ENCODE results near the gene ESCO1. TPM values are rescaled to one million over a fixed set of nuclear protein-coding genes. Genes with fewer than 3 reads are reported as not detected.
"Not testable (repeated sequence)": the region's sequence is repeated elsewhere in the genome, so short reads cannot be mapped to it uniquely, and the experiment has no call there.

Gene ESCO1
- 42.6 TPM for total RNA-seq

DNA sequence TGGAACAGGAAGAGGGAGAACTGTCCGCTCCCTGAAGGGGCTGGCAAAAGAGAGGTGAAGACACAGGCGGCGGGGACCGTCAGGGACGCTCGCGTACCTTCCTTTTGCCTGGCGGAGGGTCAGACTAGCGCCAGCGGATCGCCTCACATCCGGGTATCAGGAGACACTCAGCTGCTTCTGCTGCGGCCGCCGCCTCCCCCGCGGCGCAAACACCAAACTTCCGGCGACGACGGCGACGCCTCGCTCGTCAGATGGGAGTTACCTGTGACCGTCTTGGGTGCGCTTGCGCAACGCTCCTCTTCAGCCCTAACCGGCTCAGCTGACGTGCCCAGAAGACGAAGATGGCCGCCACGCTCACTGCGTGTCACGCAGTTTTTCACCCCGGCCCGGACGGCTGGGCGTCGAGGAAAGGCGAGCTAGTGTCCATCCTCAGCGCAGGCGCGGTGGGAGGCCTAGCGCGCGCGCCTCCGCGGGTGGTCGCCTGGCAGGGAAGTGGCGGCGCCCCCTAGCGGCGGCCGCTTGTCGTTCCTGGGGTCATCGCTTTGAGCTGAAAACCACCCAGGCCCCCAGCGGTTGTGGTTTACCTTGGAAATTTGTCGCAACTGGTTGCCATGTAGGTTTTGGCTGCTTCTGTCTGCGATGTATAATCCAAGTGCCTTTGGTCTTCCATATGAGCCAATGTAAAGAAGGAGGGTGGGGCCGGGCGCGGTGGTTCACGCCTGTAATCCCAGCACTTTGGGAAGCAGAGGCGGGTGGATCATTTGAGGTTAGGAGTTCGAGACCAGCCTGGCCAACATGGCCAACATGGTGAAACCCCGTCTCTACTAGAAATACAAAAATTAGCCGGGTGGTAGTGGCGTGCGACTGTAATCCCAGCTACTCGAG, at the start of gene ESCO1:
ESCO1 (minus strand) TSS at position 179 of the 885 bp plus-strand sequence. CDS start 25,861 bp downstream, outside the sequence.
- peak; percentile 86 for DNase-seq

- not testable (repeated sequence) for DNase-seq
Measured at GRCh38 chr18:21640375-21640774, 39.9 kb upstream of the ESCO1 start.

DNA sequence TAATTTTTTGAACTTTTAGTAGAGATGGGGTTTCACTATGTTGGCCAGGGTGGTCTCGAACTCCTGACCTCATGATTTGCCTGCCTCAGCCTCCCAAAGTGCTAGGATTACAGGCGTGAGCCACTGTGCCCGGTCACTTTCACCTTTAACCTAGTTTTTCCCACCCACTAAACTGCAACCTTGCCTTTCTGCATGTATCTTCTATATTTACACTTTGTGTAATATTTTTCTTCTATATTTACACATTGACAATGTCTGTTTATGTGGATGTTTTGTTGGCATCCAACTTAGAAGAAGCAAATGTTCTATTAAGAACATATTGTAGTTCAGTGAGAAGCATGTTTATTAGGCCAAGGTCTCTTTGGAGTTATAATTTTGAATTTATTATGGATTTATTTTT, 38.3 kb upstream of the ESCO1 start:
- no peak for DNase-seq

- no peak for DNase-seq
Measured at GRCh38 chr18:21636769-21637168, 36.3 kb upstream of the ESCO1 start.

GRCh38 chr18:21634588-21635199, 34.2 kb upstream of the ESCO1 start:
- DNase-seq: no peak

- no peak for DNase-seq
Measured at GRCh38 chr18:21632393-21632792, 31.9 kb upstream of the ESCO1 start.

- DNase-seq: no peak
Measured at GRCh38 chr18:21629089-21629832, 28.8 kb upstream of the ESCO1 start.

- DNase-seq: not testable (repeated sequence)
Measured at GRCh38 chr18:21621640-21622039, 21.1 kb upstream of the ESCO1 start.

DNA sequence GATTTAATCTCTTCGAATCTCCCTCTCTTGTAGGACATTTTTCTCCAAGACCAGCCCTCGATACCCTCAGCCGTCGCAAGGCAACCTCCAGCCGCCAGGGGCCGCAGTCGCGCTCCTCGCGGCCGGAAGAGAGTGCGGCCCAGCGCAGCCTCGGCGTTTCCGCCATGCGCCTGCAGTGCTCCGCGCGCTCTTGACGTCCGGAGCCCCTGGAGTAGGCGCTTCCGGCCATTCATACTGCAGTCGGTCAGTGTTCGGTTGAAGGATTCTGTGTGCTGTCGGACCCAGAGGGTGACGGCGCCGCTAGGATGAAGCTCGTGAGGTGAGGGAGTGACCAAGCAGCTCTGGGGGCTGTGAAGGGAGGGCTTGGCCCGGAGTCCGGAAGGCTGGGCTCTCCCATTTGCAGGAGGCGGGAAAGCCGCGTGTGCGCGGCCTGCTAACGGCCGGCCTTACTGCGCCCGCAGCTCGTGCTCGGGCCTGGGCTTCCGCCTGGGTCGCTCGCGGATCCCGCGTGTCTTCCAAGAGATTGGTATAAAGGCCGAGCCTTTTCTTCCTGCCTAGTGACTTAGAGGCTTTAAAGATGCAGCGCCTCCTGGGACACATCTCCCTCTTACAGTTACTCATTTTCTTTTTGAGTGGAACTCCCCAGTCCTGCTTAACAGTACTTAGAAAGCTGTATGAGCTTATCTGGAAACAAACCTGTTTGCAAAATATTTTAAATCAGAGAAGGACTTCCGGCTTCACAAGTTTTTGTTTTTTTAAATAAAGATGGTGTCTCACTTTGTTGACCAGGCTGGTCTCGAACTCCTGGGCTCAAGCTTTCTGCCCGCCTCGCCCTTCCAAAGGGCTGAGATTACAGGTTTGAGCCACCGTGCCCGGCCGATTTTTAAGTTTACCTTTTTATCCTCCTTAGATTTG, 11.9 kb upstream of the ESCO1 start, which contains the start of gene SNRPD1:
SNRPD1 (plus strand) TSS at position 190 of the 915 bp plus-strand sequence; CDS start at position 306, 116 bp downstream.
- peak; percentile 82 for DNase-seq

- DNase-seq: not testable (repeated sequence)
Measured at GRCh38 chr18:21611401-21612124, 11.1 kb upstream of the ESCO1 start.

GRCh38 chr18:21605213-21605612, 4.7 kb upstream of the ESCO1 start:
- DNase-seq: no peak

DNA sequence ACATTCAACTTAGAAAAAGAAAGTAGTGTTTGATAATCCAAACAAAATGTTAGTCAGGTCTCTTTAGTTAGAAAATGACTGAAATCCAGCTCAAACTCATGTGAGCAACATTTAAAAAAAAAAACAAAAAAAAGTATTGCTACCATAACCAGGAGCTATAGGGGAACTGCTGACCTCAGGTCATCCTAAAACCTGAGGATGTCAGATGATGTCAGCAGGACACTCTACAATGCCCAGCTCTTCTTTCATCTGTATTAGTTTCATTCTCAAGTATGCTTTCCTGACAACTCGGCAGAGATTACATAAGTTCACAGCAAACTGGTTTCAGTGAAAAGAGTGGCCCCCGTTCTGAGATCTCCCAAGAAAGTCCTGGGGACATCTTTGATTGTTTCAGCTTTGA, 4.2 kb upstream of the ESCO1 start:
- DNase-seq: no peak

DNA sequence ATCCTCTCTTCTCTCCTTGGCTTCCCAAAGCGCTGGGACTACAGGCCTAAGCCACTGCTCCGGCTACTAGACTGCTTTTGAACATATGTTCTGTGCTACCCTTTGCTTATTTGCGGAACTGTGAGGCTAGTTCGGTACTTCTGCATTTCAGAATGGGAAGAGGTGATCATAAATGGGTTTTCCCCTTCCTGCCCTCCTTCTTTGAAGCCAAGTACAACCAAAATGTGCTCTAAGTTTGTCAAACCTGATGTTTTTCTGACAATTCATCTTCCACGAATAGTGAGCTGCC, 1.7 kb upstream of the ESCO1 start:
- DNase-seq: no peak

- DNase-seq: peak; percentile 55
Measured at GRCh38 chr18:21599585-21600525, 649 bp downstream of the ESCO1 start.

GRCh38 chr18:21598726-21599584, 1.5 kb downstream of the ESCO1 start:
- no peak for DNase-seq

- no peak for DNase-seq
Measured at GRCh38 chr18:21597620-21598019, 2.9 kb downstream of the ESCO1 start.

- no peak for DNase-seq
Measured at GRCh38 chr18:21593540-21594257, 6.8 kb downstream of the ESCO1 start.

DNA sequence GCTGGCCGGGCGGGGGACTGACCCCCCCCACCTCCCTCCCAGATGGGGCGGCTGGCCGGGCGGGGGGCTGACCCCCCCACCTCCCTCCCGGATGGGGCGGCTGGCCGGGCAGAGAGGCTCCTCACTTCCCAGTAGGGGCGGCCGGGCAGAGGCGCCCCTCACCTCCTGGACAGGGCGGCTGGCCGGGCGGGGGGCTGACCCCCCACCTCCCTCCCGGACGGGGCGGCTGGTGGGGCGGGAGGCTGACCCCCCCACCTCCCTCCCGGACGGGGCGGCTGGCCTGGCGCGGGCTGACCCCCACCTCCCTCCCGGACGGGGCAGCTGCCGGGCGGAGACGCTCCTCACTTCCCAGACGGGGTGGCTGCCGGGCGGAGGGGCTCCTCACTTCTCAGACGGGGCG, 8.1 kb downstream of the ESCO1 start:
- not testable (repeated sequence) for DNase-seq
